A549 (cell line): Measurements from ENCODE around the gene CD58. TPM values are rescaled to one million over a fixed set of nuclear protein-coding genes. Genes with fewer than 3 reads are reported as not detected.

ENCODE experiments used
- ATAC-seq, 2 experiments: fragments of 200-7000 bp in 1 of 2; fragments of >200 bp in 1 of 2; cut with Nextera tagmentation in 1 of 2; cut with Tn5 transposase in 1 of 2; 3 replicates each; pipeline versions ENCODE4 v1.8.0 to v1.9.1; 2018 to 2020; ENCODE audit warnings: mild to moderate bottlenecking in 1 of 2, moderate library complexity in 1 of 2
- CTCF ChIA-PET: fragments of 300-600 bp; sonication (Branson Sonifier 250); formaldehyde crosslinking; extraction: SDS; loops from one replicate; lab custom pipeline; 2021; ENCODE audit warnings: antibody characterized with exemption, inconsistent platforms; lab: Yijun Ruan, JAX
- POLR2A ChIA-PET: fragments of 350-600 bp; formaldehyde crosslinking; extraction: SDS; loops from one replicate; lab custom pipeline; 2021; ENCODE audit warnings: antibody characterized with exemption, inconsistent platforms; lab: Yijun Ruan, JAX
- DNase-seq, 2 experiments: peaks; one replicate each; pipeline versions ENCODE4 v3.0.0 to v3.0.0-alpha.2; 2011 to 2016; ENCODE audit warnings: low read depth in 1 of 2, low spot score in 1 of 2
- FAIRE-seq: peaks from 2 replicates; lab custom pipeline; 2011; peaks lifted over from hg19 to GRCh38; lab: Jason Lieb, UNC
- H3K27ac ChIP-seq, 2 experiments: fragments of >200 bp; sonication (Bioruptor Twin); formaldehyde crosslinking; 3 replicates each; pipeline ENCODE4 v1.5.1; 2016 to 2017
- H3K4me1 ChIP-seq: fragments of >200 bp; sonication (Bioruptor Twin); formaldehyde crosslinking; 3 replicates; pipeline ENCODE4 v1.6.1; 2016
- H3K4me2 ChIP-seq: fragments of >200 bp; sonication (Bioruptor Twin); formaldehyde crosslinking; 3 replicates; pipeline ENCODE4 v1.6.1; 2016
- H3K4me3 ChIP-seq: fragments of >200 bp; sonication (Bioruptor Twin); formaldehyde crosslinking; 3 replicates; pipeline ENCODE4 v1.5.1; 2016
- H3K9me3 ChIP-seq: fragments of >200 bp; sonication (Bioruptor Twin); formaldehyde crosslinking; 3 replicates; pipeline ENCODE4 v1.6.1; 2016
- BHLHE40 ChIP-seq: IDR thresholded peaks from 2 replicates; pipeline ENCODE4 v1.6.1; 2012; ENCODE audit warnings: low read depth, low read length, inconsistent platforms
- CHD2 ChIP-seq: fragments of 150-350 bp; IDR thresholded peaks from 2 replicates; pipeline ENCODE4 v1.6.1; 2014; ENCODE audit warnings: low read length; ENCODE audit not compliant: partially characterized antibody
- CHD4 ChIP-seq: fragments of 200-600 bp; sonication (generic); IDR thresholded peaks from 2 replicates; pipeline ENCODE4 v1.6.1; 2016; ENCODE audit warnings: antibody characterized with exemption, mild to moderate bottlenecking, borderline replicate concordance
- EHF ChIP-seq: fragments of 250-450 bp; sonication (Bioruptor Pico); IDR thresholded peaks from 2 replicates; pipeline ENCODE4 v1.5.0; 2020; ENCODE audit warnings: mild to moderate bottlenecking
- ESRRA ChIP-seq: fragments of 150-350 bp; IDR thresholded peaks from 2 replicates; pipeline ENCODE4 v1.6.1; 2014; ENCODE audit warnings: mild to moderate bottlenecking, low read length, borderline replicate concordance
- HDAC2 ChIP-seq: fragments of 200-600 bp; sonication (generic); IDR thresholded peaks from 2 replicates; pipeline ENCODE4 v1.6.1; 2016
- HOXB13 ChIP-seq: fragments of 250-450 bp; sonication (Bioruptor Pico); IDR thresholded peaks from 2 replicates; pipeline ENCODE4 v1.5.0; 2020; ENCODE audit warnings: low read depth, mild to moderate bottlenecking, moderate library complexity
- NFE2L2 ChIP-seq: fragments of 150-350 bp; conservative IDR thresholded peaks from 2 replicates; pipeline ENCODE4 v1.6.1; 2014; ENCODE audit warnings: low read length
- POLR2A ChIP-seq: IDR thresholded peaks from 2 replicates; pipeline ENCODE4 v1.6.1; 2012; ENCODE audit warnings: mild to moderate bottlenecking, low read length
- RAD21 ChIP-seq, 2 experiments: fragments of >200 bp in 1 of 2; sonication (Bioruptor Twin) in 1 of 2; formaldehyde crosslinking in 1 of 2; IDR thresholded peaks in 1 of 2; conservative IDR thresholded peaks in 1 of 2; 2 replicates in 1 of 2; 3 replicates in 1 of 2; pipeline ENCODE4 v1.6.1; 2012 to 2018; ENCODE audit warnings: inconsistent platforms in 1 of 2
- RARB ChIP-seq: fragments of 250-450 bp; sonication (Bioruptor Pico); IDR thresholded peaks from 2 replicates; pipeline ENCODE4 v1.8.0; 2021; ENCODE audit warnings: mild to moderate bottlenecking, moderate library complexity
- TFCP2L1 ChIP-seq: fragments of 250-450 bp; sonication (Bioruptor Pico); IDR thresholded peaks from 2 replicates; pipeline ENCODE4 v1.5.0; 2021; ENCODE audit warnings: mild to moderate bottlenecking
- ZFP36 ChIP-seq: fragments of 450-650 bp; IDR thresholded peaks from 2 replicates; pipeline ENCODE4 v1.6.1; 2014; ENCODE audit warnings: borderline replicate concordance; ENCODE audit not compliant: partially characterized antibody
- WGBS: methylation state at CpG from one replicate; pipeline ENCODE4 v1.1.6; 2017; ENCODE audit errors: missing lambda C conversion rate; 5-methylcytosine and 5-hydroxymethylcytosine counted together
- polyA plus RNA-seq, 4 experiments: library from polyadenylated mRNA; depleted of rRNA in 3 of 4; stranded (reverse); fragments of >200 nt; fragmentation: RNase III in 1 of 4; extraction: RNeasy Plus Mini Kit Qiagen cat#74134 plus additional on column Dnase treatment in 1 of 4; gene quantifications; 2 replicates in 3 of 4; 3 replicates in 1 of 4; pipeline ENCODE4 v1.2.3, GENCODE V29; 2011 to 2017
- TF ChIP-seq, protein P1 (sequence below): fragments of 450-650 bp; IDR thresholded peaks from 2 replicates; pipeline ENCODE4 v1.6.1; 2014; ENCODE audit warnings: antibody characterized with exemption
- TF ChIP-seq, protein P2 (sequence below): fragments of >200 bp; sonication (Bioruptor Twin); formaldehyde crosslinking; IDR thresholded peaks from 3 replicates; pipeline ENCODE4 v1.5.1; 2016
- TF ChIP-seq, protein P3 (sequence below): fragments of 200-600 bp; sonication (generic); IDR thresholded peaks from 2 replicates; pipeline ENCODE4 v1.6.1; 2016; ENCODE audit warnings: antibody characterized with exemption, mild to moderate bottlenecking, moderate library complexity
- TF ChIP-seq, protein P4 (sequence below): IDR thresholded peaks from 2 replicates; pipeline ENCODE4 v1.6.1; 2012
- TF ChIP-seq, protein P5 (sequence below): fragments of 250-450 bp; sonication (Bioruptor Pico); IDR thresholded peaks from 2 replicates; pipeline ENCODE4 v1.5.0; 2021; ENCODE audit warnings: mild to moderate bottlenecking, moderate library complexity, borderline replicate concordance
- TF ChIP-seq, protein P6 (sequence below): IDR thresholded peaks from 2 replicates; pipeline ENCODE4 v1.6.1; 2012; ENCODE audit warnings: low read depth, borderline replicate concordance
- TF ChIP-seq, protein P7 (sequence below): fragments of 150-350 bp; IDR thresholded peaks from 2 replicates; pipeline ENCODE4 v1.6.1; 2014; ENCODE audit warnings: low read depth, mild to moderate bottlenecking, low read length

Gene CD58
- polyA plus RNA-seq, 2 of the 4 experiments (the other 2 are of a cell fraction) = 22.4 to 38.4 TPM

DNA sequence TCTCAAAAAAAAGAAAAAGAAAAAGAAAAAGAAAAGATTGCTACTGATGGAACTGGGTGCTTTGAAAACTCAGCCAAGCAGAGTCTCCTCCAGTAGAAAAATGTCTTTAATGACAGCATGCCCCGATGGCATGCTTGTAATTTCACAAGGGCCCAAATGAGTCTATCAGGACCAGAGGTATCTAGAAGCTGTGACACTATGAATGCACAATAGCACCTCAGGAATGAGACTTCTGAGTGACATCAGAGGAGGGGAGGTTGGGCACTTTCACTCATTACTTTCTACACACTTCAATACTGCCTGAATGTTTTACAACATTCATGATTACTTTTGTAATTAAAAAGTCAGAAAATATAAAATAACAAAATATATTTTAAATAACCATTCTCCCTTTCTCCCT is 15.1 kb upstream of the CD58 start:
- CTCF ChIA-PET = interaction anchor here (5.1 kb wide), 1 partner anchor 11 kb away, joined by 30 read pairs; no protein-coding TSS in a partner anchor

DNA sequence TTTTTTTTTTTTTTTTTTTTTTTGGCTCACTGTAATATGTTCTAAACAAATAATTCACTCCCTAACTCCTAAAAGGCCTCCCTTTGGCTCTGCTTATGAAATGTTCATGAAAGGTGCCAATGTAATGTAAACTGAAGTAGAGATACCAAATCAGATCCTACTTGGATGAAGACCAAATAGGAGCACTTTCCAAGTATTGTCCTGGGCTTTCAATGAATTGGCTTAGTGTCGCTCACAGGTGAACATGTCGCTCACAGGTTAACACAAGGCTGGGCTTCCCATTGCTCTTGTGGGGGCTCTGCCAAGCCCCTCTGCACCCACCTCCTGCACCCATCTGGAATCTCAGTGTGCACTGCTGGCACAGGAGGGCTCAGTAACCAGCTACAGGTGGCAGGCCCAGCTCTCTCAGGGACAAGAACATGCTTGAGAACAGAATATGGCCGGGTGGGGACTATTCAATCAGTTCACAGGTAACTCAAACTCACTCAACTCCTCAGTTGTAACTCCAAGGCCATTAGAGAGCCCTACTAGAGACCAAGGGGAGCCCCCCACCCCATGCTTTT is 10.6 kb upstream of the CD58 start:
- H3K4me3 ChIP-seq = no peak overlapping the region
- 79% methylated on average over 3 of the region's 3 CpGs for WGBS
- CTCF ChIA-PET = interaction anchor here (3.9 kb wide), 1 partner anchor 15 kb away, joined by 10 read pairs; no protein-coding TSS in a partner anchor
- FAIRE-seq (no peak), DNase-seq (no peak)
- TF ChIP-seq POLR2A (no peak), HDAC2 (no peak), EHF (CRISPR knock-in tag) (no peak), CHD4 (no peak), ESRRA (no peak), NFE2L2 (no peak), ZFP36 (no peak), RARB (CRISPR knock-in tag) (no peak), TFCP2L1 (CRISPR knock-in tag) (no peak), BHLHE40 (no peak), HOXB13 (CRISPR knock-in tag) (no peak), CHD2 (no peak)
- TF ChIP-seq, protein P1, sequence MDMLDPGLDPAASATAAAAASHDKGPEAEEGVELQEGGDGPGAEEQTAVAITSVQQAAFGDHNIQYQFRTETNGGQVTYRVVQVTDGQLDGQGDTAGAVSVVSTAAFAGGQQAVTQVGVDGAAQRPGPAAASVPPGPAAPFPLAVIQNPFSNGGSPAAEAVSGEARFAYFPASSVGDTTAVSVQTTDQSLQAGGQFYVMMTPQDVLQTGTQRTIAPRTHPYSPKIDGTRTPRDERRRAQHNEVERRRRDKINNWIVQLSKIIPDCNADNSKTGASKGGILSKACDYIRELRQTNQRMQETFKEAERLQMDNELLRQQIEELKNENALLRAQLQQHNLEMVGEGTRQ = no peak
- TF ChIP-seq, protein P2, sequence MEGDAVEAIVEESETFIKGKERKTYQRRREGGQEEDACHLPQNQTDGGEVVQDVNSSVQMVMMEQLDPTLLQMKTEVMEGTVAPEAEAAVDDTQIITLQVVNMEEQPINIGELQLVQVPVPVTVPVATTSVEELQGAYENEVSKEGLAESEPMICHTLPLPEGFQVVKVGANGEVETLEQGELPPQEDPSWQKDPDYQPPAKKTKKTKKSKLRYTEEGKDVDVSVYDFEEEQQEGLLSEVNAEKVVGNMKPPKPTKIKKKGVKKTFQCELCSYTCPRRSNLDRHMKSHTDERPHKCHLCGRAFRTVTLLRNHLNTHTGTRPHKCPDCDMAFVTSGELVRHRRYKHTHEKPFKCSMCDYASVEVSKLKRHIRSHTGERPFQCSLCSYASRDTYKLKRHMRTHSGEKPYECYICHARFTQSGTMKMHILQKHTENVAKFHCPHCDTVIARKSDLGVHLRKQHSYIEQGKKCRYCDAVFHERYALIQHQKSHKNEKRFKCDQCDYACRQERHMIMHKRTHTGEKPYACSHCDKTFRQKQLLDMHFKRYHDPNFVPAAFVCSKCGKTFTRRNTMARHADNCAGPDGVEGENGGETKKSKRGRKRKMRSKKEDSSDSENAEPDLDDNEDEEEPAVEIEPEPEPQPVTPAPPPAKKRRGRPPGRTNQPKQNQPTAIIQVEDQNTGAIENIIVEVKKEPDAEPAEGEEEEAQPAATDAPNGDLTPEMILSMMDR = no peak
- TF ChIP-seq, protein P3, sequence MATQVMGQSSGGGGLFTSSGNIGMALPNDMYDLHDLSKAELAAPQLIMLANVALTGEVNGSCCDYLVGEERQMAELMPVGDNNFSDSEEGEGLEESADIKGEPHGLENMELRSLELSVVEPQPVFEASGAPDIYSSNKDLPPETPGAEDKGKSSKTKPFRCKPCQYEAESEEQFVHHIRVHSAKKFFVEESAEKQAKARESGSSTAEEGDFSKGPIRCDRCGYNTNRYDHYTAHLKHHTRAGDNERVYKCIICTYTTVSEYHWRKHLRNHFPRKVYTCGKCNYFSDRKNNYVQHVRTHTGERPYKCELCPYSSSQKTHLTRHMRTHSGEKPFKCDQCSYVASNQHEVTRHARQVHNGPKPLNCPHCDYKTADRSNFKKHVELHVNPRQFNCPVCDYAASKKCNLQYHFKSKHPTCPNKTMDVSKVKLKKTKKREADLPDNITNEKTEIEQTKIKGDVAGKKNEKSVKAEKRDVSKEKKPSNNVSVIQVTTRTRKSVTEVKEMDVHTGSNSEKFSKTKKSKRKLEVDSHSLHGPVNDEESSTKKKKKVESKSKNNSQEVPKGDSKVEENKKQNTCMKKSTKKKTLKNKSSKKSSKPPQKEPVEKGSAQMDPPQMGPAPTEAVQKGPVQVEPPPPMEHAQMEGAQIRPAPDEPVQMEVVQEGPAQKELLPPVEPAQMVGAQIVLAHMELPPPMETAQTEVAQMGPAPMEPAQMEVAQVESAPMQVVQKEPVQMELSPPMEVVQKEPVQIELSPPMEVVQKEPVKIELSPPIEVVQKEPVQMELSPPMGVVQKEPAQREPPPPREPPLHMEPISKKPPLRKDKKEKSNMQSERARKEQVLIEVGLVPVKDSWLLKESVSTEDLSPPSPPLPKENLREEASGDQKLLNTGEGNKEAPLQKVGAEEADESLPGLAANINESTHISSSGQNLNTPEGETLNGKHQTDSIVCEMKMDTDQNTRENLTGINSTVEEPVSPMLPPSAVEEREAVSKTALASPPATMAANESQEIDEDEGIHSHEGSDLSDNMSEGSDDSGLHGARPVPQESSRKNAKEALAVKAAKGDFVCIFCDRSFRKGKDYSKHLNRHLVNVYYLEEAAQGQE = no peak
- TF ChIP-seq, protein P4, sequence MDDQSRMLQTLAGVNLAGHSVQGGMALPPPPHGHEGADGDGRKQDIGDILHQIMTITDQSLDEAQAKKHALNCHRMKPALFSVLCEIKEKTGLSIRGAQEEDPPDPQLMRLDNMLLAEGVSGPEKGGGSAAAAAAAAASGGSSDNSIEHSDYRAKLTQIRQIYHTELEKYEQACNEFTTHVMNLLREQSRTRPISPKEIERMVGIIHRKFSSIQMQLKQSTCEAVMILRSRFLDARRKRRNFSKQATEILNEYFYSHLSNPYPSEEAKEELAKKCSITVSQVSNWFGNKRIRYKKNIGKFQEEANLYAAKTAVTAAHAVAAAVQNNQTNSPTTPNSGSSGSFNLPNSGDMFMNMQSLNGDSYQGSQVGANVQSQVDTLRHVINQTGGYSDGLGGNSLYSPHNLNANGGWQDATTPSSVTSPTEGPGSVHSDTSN = no peak
- TF ChIP-seq, protein P5, sequence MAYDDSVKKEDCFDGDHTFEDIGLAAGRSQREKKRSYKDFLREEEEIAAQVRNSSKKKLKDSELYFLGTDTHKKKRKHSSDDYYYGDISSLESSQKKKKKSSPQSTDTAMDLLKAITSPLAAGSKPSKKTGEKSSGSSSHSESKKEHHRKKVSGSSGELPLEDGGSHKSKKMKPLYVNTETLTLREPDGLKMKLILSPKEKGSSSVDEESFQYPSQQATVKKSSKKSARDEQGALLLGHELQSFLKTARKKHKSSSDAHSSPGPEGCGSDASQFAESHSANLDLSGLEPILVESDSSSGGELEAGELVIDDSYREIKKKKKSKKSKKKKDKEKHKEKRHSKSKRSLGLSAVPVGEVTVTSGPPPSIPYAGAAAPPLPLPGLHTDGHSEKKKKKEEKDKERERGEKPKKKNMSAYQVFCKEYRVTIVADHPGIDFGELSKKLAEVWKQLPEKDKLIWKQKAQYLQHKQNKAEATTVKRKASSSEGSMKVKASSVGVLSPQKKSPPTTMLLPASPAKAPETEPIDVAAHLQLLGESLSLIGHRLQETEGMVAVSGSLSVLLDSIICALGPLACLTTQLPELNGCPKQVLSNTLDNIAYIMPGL (CRISPR knock-in tag) = no peak
- TF ChIP-seq, all 56 proteins: peak for 0
- no peaks in the 10 kb centered on the region for H3K9me3 ChIP-seq
- no peak overlapping the region for H3K4me2 ChIP-seq
- no peaks in the 10 kb centered on the region for H3K4me1 ChIP-seq
- POLR2A ChIA-PET = no interaction called here
- H3K27ac ChIP-seq = no peak overlapping the region
- ATAC-seq = no peak

More for the DNA sequence above, 15.1 kb upstream of the CD58 start:
- 80% methylated on average over 1 of the region's 1 CpG for WGBS
- POLR2A ChIA-PET = no interaction called here
- no peak for TF ChIP-seq RAD21 (conservative IDR thresholded peaks at IDR 0.05 in 1 of 2, IDR thresholded peaks at IDR 0.05 in 1 of 2)
- TF ChIP-seq HOXB13 (CRISPR knock-in tag) = no peak
- TF ChIP-seq, protein P6, sequence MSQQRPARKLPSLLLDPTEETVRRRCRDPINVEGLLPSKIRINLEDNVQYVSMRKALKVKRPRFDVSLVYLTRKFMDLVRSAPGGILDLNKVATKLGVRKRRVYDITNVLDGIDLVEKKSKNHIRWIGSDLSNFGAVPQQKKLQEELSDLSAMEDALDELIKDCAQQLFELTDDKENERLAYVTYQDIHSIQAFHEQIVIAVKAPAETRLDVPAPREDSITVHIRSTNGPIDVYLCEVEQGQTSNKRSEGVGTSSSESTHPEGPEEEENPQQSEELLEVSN = no peak
- TF ChIP-seq, protein P7, sequence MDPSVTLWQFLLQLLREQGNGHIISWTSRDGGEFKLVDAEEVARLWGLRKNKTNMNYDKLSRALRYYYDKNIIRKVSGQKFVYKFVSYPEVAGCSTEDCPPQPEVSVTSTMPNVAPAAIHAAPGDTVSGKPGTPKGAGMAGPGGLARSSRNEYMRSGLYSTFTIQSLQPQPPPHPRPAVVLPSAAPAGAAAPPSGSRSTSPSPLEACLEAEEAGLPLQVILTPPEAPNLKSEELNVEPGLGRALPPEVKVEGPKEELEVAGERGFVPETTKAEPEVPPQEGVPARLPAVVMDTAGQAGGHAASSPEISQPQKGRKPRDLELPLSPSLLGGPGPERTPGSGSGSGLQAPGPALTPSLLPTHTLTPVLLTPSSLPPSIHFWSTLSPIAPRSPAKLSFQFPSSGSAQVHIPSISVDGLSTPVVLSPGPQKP = no peak
- TF ChIP-seq ESRRA = no peak
- no peak for TF ChIP-seq RARB (CRISPR knock-in tag)
- TF ChIP-seq, protein P4 = no peak
- no peak for TF ChIP-seq EHF (CRISPR knock-in tag)
- TF ChIP-seq CHD2 = no peak
- Histone ChIP-seq H3K4me2 (no peak overlapping the region), H3K27ac (no peak overlapping the region), H3K4me3 (no peak overlapping the region), H3K4me1 (peaks cover 14% of the 10 kb centered on the region), H3K9me3 (no peaks in the 10 kb centered on the region)
- no peak for ATAC-seq
- FAIRE-seq = no peak
- no peak for DNase-seq
